Central memory CD4-positive, alpha-beta T cell (primary cell): Measurements from ENCODE around the gene ZDHHC24.
A peak's percentile ranks its signal among the peaks of the same experiment; 100 is the strongest.
"Not testable (repeated sequence)": the region's sequence is repeated elsewhere in the genome, so short reads cannot be mapped to it uniquely, and the experiment has no call there.

Source experiments
- DNase-seq: peaks from one replicate; pipeline ENCODE4 v3.0.0; 2022
- total RNA-seq, 3 experiments: gene quantifications; one replicate each; lab custom pipeline; 2026; lab: John Stamatoyannopoulos, UW

The ZDHHC24 gene
- total RNA-seq: 9.9 to 26.2 (median 22.7) reads per million in 3 experiments

GRCh38 chr11:66545701-66546367 is at the start of gene ZDHHC24:
ZDHHC24 (minus strand) TSS chr11:66546048; CDS start chr11:66546003, 45 bp downstream.
- peak; percentile 77 for DNase-seq

- no peak for DNase-seq
These were observed 49.5 kb upstream of the ZDHHC24 start for GRCh38 chr11:66595245-66595904.

- DNase-seq: no peak
These were observed 47.8 kb upstream of the ZDHHC24 start for GRCh38 chr11:66593650-66594049.

- no peak for DNase-seq
These were observed 47.4 kb upstream of the ZDHHC24 start for GRCh38 chr11:66593303-66593635.

- DNase-seq: peak; percentile 95
These were observed 46.8 kb upstream of the ZDHHC24 start, which contains the start of the genes CCDC87 and CCS for GRCh38 chr11:66592457-66593302. CCDC87 (minus strand) TSS chr11:66593063; CDS start chr11:66593015, 48 bp downstream. CCS (plus strand) TSS chr11:66593185; CDS start chr11:66593262, 77 bp downstream.

GRCh38 chr11:66591175-66591574 is 45.3 kb upstream of the ZDHHC24 start:
- DNase-seq: no peak

- DNase-seq: no peak
These were observed 44.3 kb upstream of the ZDHHC24 start for GRCh38 chr11:66589996-66590675.

- not testable (repeated sequence) for DNase-seq
These were observed 43.5 kb upstream of the ZDHHC24 start for GRCh38 chr11:66589315-66589714.

- no peak for DNase-seq
These were observed 40.3 kb upstream of the ZDHHC24 start for GRCh38 chr11:66586136-66586535.

GRCh38 chr11:66585447-66585846 is 39.6 kb upstream of the ZDHHC24 start:
- DNase-seq: not testable (repeated sequence)

GRCh38 chr11:66582565-66583147 is 36.8 kb upstream of the ZDHHC24 start:
- DNase-seq: not testable (repeated sequence)

GRCh38 chr11:66581261-66581660 is 35.4 kb upstream of the ZDHHC24 start:
- DNase-seq: no peak

- DNase-seq: no peak
These were observed 35.0 kb upstream of the ZDHHC24 start for GRCh38 chr11:66580803-66581202.

- peak; percentile 64 for DNase-seq
These were observed 33.3 kb upstream of the ZDHHC24 start for GRCh38 chr11:66579017-66579606.

- DNase-seq: no peak
These were observed 25.0 kb upstream of the ZDHHC24 start for GRCh38 chr11:66570850-66571180.

GRCh38 chr11:66570079-66570849 is 24.4 kb upstream of the ZDHHC24 start:
- DNase-seq: no peak

GRCh38 chr11:66569076-66569475 is 23.2 kb upstream of the ZDHHC24 start:
- DNase-seq: no peak

GRCh38 chr11:66568124-66568916 is 22.5 kb upstream of the ZDHHC24 start, which contains the start of gene CTSF:
CTSF (minus strand) TSS chr11:66568606; CDS start chr11:66568486, 120 bp downstream.
- DNase-seq: peak; percentile 56

- DNase-seq: no peak
These were observed 21.9 kb upstream of the ZDHHC24 start for GRCh38 chr11:66567787-66568123.

GRCh38 chr11:66566221-66566620 is 20.4 kb upstream of the ZDHHC24 start:
- DNase-seq: no peak
